Right lobe of liver (tissue), 4 donors: Measurements from ENCODE around the gene P2RY8.

ENCODE experiments used
- POLR2A ChIP-seq: fragments of 450-650 bp; IDR thresholded peaks from one replicate; pipeline ENCODE4 v1.6.1; 2017; ENCODE audit warnings: antibody characterized with exemption, mild to moderate bottlenecking
- TF ChIP-seq, protein P1 (sequence below), 4 donors: fragments of 200-600 bp in 3 of 4; fragments of 450-650 bp in 1 of 4; IDR thresholded peaks; one replicate each; pipeline versions ENCODE4 v1.5.1 to v1.8.0; 2016 to 2022; ENCODE audit warnings: antibody characterized with exemption in 4 of 4, mild to moderate bottlenecking in 2 of 4
- donor health status: DM: no; HTN: no; CAD: no.
- donor health status: DM: no; HTN: no; CAD: no.
- donor health status: DM: no; HTN: yes; CAD: no.

DNA sequence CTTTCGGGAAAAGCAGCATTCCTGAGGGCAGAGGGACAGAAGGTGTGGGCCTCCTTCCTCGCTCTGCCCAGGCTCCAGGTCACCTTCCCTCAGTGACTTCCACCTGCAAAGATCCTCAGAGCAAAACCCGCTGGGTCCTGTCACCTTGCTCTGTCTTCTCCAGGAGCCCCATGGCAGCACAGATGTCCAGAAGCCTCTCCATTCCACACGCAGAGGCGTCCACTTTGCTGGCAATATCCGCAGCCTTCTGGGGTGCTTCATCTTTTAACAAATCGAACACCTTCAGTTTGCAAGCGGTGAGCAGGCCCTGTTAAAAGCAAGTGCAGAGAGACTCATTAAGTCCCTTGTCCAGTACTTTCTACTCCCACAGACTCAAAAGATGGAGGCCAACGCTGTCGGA, 111.6 kb downstream of the P2RY8 start:
- TF ChIP-seq, protein P1, sequence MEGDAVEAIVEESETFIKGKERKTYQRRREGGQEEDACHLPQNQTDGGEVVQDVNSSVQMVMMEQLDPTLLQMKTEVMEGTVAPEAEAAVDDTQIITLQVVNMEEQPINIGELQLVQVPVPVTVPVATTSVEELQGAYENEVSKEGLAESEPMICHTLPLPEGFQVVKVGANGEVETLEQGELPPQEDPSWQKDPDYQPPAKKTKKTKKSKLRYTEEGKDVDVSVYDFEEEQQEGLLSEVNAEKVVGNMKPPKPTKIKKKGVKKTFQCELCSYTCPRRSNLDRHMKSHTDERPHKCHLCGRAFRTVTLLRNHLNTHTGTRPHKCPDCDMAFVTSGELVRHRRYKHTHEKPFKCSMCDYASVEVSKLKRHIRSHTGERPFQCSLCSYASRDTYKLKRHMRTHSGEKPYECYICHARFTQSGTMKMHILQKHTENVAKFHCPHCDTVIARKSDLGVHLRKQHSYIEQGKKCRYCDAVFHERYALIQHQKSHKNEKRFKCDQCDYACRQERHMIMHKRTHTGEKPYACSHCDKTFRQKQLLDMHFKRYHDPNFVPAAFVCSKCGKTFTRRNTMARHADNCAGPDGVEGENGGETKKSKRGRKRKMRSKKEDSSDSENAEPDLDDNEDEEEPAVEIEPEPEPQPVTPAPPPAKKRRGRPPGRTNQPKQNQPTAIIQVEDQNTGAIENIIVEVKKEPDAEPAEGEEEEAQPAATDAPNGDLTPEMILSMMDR (IDR thresholded peaks at IDR 0.05): no peak
- no peak for TF ChIP-seq POLR2A
